DOHH2 (cell line): ENCODE measurements around the gene SPATA6.

ENCODE experiments used
- EZH2phosphoT487 ChIP-seq: fragments of 200-600 bp; sonication (generic); IDR thresholded peaks from 2 replicates; pipeline ENCODE4 v1.6.1; 2017; ENCODE audit warnings: borderline replicate concordance, mild to moderate bottlenecking, antibody characterized with exemption, low read length, moderate library complexity, mixed read lengths
- TF ChIP-seq, protein P1 (sequence below): fragments of 200-600 bp; sonication (generic); IDR thresholded peaks from one replicate; pipeline ENCODE4 v1.5.1; 2014; ENCODE audit warnings: antibody characterized with exemption, mild to moderate bottlenecking, low read depth, low read length; ENCODE audit not compliant: poor library complexity, severe bottlenecking

DNA sequence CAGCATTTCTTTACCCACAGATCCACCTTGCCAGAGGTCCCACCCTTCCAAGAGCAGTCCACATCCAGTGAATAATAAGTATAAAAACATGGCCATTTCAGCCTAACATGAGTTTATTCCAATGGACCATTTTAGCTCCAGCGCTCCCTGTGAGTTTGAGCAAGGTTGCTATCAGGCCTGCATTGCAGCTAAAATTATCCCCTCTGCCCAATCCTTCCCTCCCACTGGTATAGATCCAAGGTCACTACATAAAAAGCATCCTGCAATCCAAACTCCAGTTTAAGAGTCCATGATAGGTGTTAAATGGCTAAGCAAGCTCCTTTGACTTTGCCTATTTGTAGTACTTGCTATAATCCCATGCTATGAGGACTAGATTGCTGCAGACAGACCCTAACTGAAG lies 213.9 kb downstream of the SPATA6 start:
- TF ChIP-seq, protein P1, sequence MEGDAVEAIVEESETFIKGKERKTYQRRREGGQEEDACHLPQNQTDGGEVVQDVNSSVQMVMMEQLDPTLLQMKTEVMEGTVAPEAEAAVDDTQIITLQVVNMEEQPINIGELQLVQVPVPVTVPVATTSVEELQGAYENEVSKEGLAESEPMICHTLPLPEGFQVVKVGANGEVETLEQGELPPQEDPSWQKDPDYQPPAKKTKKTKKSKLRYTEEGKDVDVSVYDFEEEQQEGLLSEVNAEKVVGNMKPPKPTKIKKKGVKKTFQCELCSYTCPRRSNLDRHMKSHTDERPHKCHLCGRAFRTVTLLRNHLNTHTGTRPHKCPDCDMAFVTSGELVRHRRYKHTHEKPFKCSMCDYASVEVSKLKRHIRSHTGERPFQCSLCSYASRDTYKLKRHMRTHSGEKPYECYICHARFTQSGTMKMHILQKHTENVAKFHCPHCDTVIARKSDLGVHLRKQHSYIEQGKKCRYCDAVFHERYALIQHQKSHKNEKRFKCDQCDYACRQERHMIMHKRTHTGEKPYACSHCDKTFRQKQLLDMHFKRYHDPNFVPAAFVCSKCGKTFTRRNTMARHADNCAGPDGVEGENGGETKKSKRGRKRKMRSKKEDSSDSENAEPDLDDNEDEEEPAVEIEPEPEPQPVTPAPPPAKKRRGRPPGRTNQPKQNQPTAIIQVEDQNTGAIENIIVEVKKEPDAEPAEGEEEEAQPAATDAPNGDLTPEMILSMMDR = no peak
- TF ChIP-seq EZH2phosphoT487 = no peak
